Right lung (tissue), 5 donors: ENCODE measurements around the gene RPL36. TPM values are rescaled to one million over a fixed set of nuclear protein-coding genes. Genes with fewer than 3 reads are reported as not detected.
"Not testable (repeated sequence)": the region's sequence is repeated elsewhere in the genome, so short reads cannot be mapped to it uniquely, and the experiment has no call there.

Experiments
- DNase-seq, 2 donors: peaks; one replicate each; pipeline ENCODE4 v3.0.0-alpha.2; 2013
- polyA plus RNA-seq, 5 donors: library from polyadenylated mRNA; unstranded; fragments of 120-200 nt; gene quantifications; one replicate each; pipeline versions ENCODE4 v1.2.1 to v1.2.3, GENCODE V29; 2013; ENCODE audit warnings: inconsistent platforms in 1 of 5, low replicate concordance in 1 of 5; ENCODE audit not compliant: insufficient read length in 5 of 5, insufficient read depth in 1 of 5

RPL36 gene
- polyA plus RNA-seq, 5 donors, result 697 to 1,241 (median 771) TPM

DNA sequence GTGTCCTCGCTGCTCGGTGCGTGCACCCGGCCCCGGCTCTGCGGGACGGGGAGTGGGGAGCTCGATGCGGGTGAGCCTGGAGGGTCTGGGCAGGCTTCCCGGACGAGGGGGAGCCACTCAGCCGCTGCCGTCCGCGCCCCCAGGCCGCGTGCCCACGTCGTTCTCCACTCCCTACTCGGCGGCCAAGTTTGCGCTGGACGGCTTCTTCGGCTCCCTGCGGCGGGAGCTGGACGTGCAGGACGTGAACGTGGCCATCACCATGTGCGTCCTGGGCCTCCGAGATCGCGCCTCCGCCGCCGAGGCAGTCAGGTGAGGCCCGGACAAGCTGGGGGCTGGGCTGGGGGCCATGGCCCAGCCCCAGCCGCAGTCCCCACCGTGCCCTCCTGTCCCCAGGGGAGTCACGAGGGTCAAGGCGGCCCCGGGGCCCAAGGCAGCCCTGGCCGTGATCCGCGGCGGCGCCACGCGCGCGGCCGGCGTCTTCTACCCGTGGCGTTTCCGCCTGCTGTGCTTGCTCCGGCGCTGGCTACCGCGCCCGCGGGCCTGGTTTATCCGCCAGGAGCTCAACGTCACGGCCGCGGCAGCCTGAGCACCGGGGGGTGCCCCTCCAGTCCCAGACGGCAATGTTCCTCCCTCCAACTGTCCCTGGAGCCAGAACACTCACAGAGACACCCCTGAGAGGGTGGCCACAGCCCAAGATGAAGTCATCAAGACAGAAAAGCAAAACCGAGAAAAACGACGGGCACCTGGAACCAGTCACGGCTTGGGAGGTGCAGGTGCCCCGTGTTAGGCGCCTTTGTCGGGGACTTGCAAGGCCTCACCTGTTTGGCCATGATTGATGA is 2.5 kb upstream of the RPL36 start:
- no peak for DNase-seq

DNA sequence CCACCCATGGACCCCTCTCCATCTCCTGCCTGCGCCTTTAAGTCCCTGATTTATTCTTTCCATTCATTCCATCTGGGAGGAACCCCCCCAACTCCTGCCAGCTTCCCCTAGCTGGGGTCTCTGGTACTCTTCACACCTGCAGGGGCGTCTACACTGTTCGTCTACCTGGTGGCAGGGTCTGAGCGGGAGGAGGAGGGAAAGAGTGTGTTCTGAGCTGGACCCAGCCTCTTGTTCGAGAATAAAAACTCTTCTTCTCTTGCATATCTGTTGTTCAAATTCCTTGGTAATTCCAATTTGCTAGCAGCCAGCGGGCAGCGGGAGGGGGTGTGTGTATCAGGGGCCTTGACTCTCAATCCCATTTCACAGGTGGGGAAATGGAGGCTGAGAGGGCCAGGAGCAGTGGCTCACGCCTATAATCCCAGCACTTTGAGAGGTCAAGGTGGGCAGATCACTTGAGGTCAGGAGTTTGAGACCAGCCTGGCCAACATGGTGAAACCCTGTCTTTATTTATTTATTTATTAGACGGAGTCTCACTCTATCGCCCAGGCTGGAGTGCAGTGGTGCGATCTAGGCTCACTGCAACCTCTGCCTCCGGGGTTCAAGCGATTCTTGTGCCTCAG is 1.7 kb upstream of the RPL36 start:
- DNase-seq, result not testable (repeated sequence)

DNA sequence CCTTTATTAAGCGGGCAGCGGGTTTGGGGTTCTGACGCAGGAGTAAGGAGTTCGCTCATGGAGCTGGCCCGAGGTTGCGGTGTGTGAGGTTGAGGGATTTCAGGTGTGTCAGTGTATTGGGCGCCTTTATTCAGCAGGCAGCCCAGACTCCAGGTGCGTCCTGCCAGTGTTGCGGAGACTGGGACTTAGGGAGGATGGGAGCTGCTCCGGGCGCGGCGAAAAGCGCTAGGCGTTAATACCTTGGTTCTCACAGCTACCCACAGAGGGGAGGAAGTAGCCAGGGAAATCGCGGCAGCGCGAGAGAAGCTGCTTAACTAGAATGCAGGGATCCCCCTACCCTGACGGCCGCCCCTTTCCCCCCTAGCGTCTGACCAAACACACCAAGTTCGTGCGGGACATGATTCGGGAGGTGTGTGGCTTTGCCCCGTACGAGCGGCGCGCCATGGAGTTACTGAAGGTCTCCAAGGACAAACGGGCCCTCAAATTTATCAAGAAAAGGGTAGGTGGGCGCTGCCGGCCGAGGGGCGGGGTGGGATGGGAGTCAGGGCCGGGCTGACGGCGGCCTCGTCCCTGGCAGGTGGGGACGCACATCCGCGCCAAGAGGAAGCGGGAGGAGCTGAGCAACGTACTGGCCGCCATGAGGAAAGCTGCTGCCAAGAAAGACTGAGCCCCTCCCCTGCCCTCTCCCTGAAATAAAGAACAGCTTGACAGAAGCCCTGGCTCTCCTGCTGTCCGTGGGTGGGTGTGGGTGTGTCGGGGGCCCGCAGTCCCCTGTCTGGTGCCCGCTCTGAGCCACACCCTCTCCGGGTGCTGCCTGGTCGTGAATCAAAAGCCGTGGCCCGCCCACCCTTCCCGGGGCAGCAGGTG is 1.1 kb downstream of the RPL36 start:
- peak; percentile 55 for DNase-seq

DNA sequence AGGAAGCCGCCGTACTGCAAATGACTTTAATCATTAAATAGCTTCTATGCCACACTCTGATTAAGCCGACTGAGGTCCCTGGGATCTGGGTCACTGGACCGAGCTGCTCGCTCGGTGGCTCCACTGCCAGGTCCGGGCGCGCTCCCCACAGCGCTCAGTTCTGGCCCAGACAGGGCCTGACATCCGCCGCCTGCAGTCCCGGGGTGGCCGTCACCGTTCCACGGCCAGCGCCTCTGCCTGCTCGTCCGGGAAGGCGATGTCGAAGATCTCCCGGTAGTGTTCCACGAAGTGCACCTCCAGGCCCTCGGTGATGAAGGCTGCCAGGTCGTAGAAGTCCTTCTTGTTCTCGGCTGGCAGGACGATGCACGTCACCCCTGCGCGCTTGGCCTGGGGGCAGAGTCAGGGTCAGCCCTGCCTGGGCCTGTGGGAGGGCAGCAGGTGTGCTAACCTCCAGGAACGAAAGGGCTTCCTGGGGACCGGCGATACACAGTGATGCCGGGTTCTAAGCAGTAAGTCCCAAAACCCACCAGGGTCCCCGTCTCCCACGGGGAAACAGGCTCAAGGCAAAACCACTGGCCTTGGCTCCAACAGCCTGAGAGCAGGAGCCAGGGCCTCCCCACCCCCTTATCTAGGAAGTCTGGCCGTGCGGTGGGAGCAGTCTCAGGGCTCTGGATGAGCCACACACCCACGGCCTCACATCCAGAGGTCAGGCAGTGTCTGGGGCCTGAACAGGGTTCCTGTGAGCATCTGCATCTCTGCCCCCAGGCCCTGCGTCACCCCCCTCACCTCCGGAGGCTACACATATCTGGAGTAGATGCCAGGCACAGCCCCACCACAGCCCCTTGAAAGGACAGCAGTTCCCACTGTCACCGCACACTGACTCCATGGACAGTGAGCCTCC is 2.0 kb downstream of the RPL36 start:
- DNase-seq, result no peak

DNA sequence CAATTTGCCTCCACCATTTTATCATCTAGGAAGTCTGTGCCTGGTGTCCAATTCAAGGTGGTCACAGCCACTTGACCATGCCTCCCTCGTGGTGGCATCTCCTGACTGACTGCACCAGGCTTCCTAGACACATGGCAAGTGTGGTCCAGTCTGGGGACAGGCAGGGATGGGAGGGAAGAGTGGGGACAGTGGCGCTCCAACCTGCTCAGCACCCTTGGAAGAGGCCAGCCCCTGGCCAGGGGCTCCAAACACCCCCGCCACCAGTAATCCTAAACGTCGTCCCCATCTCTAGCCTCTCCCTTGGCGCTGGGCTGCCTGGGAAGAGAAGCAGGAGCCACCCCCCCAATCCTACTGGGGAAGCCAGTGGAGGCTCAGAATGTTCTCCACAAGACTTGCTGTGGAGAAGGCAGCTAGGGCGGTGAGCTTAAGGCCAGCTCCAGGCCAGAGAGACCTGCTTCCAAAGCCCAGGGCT is 2.7 kb downstream of the RPL36 start:
- no peak for DNase-seq

DNA sequence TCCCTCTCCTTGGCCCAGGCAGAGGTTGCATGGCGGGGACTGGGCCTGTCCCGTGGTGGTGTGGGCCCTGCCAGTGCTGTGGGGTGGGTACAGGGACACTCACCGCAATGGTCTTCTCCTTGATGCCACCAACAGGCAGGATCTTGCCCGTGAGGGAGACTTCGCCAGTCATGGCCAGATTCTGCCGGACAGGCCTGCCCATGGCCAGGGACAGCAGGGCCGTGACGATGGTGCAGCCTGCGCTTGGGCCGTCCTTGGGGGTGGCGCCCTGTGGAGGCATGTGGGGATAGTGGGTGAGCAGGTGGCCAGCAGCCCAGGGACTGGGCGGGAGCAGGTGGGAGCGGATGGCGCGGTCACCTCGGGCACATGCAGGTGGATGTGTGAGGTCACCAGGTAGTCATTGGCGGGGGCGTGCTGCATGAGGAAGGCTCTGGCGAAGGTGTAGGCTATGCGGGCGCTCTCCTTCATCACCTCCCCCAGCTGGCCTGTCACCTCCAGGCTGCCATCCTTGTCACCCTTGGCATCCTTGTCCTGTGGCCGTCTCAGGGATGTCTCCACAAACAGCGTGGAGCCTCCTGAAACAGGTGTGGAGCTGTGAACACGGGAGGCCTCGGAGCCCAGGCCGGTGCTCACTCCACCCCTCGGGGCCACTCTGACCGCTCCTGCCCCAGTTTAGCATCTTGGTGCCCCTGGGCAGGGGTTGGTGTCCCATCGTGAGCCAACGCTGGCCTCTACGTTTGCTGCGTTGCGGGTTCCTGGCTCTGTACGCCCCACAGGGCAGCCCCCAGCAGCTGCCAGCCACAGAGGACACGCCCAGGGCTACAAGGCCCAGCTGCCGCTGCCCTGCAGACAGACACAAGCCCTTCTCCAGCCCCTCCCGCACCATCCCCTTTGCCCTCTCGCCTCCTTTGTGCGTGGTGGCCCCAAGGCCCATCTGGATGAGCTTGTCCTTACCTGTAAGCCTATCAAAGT is 3.4 kb downstream of the RPL36 start:
- no peak for DNase-seq

DNA sequence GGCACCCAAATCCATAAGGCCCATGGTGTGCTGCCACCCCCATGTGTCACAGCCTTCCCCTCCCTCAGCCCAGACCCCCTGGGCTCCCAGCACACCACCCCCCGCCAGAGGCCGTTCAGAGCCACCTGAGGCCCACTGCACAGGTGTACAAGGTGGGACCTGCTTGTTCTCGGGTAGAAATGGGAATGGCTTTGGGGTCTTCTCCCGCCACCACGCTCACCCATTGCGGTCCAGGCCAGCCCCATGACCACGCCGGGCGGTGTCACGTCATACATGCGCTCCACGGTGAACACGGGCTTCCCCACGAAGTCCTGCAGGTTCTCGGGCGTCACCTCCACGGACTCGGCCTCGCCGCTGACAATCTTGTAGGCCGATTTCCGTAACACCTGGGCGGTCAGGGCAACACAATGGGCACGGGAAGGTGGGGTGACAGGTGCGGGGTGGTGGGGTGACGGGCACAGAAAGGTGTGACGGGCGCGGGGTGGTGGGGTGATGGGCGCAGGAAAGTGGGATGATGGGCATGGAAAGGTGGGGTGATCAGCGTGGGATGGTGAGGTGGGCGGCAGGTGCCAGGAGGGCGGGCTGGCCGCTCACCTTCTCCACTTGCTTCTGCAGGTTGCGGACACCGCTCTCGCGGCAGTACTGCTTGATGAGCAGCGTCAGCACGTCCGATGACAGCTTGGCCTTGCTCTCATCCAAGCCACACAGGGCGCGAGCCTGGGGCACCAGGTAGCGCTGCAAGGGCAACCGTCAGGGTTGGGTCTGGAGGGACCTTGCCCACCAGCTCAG is 4.3 kb downstream of the RPL36 start:
- no peak for DNase-seq

DNA sequence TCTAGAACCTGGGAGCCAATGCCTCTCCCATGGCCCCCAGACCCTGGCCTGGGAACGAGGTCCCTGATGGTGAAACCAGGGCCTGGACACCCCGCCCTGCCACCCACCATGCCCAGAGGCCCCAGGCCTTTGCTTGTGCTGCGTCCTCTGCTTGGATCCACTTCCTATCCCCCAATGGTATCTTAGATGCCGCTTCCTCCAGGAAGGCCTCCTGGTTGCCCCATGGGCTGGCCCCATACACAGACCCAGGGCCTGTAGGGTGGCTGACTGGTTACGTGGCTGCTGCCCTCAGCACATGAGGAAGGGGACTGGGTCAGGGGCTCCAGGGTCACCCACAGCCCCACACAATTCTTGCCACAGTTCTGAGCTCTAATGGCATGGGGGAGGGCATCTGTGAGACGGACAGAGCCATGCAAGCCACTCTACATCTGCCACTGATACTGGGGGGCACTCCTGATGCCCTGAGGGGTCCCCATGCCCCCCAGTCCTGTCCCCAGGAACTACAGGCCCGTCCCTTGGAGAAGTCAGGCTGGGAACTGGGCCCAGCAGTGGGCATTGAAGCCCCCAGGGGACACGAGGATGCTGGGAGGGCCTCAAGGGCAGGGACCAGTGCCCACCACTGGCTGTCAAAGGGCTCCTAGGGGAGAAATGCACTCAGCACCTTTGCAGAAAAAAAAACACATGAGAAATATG is 5.0 kb downstream of the RPL36 start:
- DNase-seq, result no peak

DNA sequence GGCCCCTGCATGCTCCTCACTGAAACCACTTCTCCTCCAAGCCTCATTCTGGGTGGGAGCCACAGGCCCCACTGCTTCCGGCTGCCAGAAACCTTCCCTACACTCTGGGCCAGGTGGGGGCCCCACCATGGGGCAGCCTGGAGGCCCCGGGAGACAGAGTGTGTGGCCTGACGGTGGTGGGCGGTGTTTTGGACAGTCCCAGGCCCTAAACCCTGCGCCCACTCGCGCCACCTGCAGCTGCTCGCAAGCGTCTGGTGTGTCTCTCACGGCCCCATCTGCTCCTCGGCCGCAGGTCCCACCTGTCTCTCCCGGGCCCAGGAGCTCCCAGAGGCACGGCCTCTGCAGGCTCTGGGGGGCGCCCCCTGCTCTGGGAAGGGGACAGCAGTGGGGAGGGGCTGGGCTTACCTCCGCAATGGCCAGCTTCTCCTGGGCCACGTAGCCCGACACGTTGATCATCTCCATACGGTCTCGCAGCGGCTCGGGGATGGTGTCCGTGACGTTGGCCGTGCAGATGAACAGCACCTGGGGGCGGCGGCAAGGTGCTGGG is 5.6 kb downstream of the RPL36 start:
- no peak for DNase-seq

DNA sequence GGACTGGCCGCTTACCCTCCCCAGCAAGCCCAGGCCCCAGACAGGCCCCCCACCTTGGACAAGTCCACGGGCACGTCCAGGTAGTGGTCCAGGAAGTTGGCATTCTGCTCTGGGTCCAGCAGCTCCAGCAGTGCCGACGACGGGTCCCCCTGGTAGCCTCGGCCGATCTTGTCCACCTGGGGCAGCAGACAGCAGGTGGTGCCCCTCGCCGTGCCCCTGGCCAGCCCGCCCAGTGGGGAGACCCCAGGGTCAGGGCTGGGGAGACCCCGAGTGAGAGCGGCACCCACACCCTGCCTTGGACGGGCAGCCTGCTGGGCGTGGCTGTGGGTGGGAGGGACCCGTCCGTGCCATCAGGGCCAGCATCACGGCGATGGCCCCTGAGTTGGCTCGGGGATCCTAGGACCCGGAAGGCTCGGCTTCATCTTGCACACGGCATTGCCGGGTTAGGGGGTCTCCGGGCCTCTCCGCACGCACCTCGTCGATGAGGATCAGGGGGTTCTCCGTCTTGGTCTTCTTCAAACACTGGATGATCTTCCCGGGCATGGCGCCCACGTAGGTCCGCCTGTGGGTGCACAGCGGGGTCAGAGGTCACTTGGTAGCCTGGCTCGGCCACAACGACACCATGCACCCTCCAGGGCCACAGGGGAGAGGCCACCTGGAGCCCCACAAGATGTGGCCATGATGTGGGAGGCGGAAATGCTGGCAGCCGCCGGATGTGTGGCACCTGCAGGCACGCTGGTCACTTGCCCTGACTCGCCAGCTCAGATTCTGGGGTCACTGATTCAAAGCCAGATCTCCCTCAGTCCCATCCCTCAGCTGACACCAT is 6.3 kb downstream of the RPL36 start:
- DNase-seq, result no peak

DNA sequence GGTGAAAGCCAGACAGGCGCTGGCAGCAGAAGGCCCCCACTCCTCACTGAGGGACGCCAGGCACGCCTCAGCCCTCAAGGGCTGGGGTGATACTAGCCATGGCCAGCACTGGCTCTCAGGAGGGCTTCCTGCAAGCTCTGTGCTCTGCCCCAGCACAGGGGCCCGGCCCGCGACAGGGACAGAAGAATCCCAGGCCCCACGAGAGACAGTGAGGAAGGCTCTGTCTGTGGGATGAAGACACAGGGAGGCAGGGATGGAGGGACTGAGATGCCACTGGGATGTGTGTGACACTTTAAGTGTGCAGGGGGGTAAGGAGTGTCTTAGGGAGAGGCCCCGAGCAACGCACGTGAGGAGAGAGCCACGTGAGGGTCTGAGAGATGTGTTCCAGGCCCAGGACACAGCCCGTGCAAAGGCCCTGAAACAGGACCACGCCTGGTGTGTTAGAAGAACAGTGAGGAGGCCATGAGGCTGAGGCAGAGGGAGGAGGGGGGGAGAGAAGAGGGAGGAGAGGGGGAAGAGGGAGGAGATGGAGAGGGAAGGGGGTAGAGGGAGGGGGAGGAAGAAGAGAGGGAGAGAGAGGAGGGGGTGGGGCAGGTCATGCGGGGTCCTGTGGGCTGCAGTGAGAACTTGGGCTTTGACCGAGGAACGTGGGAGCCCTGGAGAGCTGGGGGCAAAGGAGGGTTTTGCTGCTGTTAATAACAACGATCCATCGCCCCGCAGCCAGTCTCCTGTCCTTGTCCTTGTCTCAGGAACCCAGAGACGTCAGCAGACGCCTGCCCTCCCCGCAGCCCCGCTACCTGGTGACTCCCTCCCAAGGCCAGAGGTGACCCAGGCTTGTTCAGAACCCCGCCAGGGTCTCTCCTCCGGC is 7.2 kb downstream of the RPL36 start:
- DNase-seq, result no peak

DNA sequence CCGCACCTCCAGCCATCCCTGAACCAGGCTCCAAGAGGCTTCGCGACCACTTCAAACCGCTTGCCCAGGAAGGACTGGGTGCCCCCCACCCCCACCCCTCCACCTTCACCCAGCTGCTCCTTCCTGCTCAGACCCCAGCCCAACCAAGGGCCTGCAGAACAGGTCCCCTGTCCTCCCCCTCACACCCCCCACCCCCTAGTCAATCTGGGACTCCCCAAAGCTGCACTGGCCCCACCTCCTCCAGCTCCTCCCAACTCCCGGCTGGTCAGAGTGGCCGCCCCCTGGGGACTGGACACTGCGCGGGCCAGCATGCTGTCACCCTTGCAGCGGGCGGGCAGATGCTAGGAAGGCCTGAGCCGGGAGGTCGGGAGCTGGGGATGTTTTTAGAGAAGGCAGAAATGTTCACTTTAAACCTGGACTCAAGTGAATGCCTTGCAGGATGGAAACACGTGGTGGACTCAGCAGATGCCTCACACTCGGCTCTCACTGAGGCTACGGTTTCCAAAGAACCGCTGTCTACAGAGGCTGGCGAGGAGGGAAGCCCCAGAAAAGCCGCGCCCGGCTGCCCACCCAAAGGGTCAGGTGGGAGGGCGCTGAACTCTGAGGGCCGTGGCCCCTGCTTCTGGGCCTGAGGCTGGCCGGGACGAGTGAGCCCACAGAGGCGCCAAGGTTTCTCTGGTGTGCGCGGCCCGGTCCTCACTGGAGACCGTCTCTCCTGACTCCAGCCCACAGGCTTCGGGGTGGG is 8.0 kb downstream of the RPL36 start:
- DNase-seq, result no peak

DNA sequence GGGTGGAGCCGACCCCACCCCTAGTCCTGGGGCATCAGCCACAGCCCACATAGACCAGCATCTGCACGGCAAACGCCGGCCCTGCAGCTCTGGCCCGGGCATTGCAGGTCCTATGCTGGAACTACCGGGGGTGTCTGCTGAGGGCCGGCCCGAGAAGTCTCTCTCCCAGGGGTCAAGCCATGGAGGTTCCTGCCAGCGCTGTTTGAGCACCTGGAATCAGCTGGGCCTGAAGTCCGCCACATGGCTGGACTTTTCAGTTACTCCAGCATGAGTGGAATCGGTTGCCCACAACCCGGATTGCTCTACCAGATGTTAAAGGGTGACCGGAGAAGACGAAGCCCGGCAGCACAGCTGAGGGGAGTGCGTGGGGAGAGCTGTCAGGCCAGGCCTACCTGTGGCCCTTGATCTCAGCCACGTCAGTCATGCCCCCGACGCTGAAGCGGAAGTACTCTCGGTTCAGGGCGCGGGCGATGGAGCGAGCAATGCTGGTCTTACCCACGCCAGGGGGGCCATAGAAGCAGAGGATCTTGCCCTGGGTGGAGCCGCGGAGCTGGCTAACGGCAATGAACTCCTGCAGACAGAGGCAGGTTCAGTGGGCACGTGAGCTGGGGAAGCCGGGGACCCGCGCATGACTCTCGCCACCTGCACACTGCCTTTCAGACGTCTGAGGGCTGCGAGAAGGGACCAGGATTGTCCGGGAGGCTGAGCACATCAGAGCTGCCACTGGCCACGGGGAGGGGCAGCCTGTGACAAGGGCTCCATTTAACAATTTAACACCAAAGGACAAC is 8.7 kb downstream of the RPL36 start:
- DNase-seq, result no peak

DNA sequence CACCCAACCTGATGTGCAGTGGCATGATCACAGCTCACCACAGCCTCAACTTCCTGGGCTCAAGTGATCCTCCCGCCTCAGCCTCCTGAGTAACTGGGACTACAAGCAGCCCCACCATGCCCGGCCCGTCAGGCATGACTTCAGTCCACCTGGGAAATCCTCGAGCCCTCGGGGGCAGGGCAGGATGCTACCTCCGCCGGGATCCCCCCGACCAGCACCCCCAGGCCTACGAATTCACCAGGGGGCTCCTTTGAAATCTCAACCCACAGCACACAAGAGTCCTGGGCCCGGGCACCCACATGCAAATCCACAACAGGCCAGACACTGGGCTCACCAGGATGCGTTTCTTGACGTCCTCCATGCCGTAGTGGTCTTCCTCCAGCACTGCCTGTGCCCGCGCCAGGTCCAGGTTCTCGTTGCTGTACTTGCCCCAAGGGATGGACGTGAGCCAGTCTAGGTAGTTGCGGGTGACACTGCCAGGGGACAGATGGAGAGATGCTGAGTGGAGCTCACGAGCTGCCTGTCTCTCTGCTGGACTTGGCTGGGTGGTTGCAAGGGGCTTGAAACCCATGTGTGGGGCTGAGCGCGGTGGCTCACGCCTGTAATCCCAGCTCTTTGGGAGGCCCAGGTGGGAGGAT is 10.5 kb downstream of the RPL36 start:
- DNase-seq, result no peak
